H1 (cell line): Measurements from ENCODE around the gene LHFPL2. TPM values are rescaled to one million over a fixed set of nuclear protein-coding genes. Genes with fewer than 3 reads are reported as not detected.

Experiments
- ASH2L ChIP-seq: fragments of 200-600, 300-600 bp; sonication (generic); IDR thresholded peaks from one replicate; pipeline ENCODE4 v1.7.1; 2017; ENCODE audit warnings: low read length
- RBBP5 ChIP-seq: IDR thresholded peaks from 2 replicates; pipeline ENCODE4 v1.7.1; 2012; ENCODE audit warnings: low read depth, mild to moderate bottlenecking, inconsistent platforms, low read length, moderate library complexity, borderline replicate concordance
- SIX5 ChIP-seq: IDR thresholded peaks from 2 replicates; pipeline ENCODE4 v1.6.1; 2011; ENCODE audit warnings: mild to moderate bottlenecking, low read depth, low read length
- USF2 ChIP-seq: IDR thresholded peaks from 2 replicates; pipeline ENCODE4 v1.6.1; 2011; ENCODE audit warnings: low read length, improper control_type of control experiment
- polyA plus RNA-seq, 7 experiments: library from polyadenylated mRNA; depleted of rRNA in 3 of 7; stranded (reverse) in 5 of 7; unstranded in 2 of 7; fragments of >200 nt in 5 of 7; fragments of 200-250 nt in 2 of 7; gene quantifications; 1 replicate in 5 of 7; 2 replicates in 1 of 7; 4 replicates in 1 of 7; pipeline versions ENCODE4 v1.2.1 to v1.2.3, GENCODE V29; 2011 to 2013; ENCODE audit warnings: missing spikeins in 2 of 7, mixed read lengths in 2 of 7
- total RNA-seq: library from RNA; stranded (reverse); fragmentation: NEBNext Ultra II Directional; extraction: Animal tissue kit (Norgen Biotek cat#: 25700); gene quantifications from 2 replicates; pipeline ENCODE4 v1.2.1, GENCODE V29; 2021

LHFPL2 gene
- total and polyA plus RNA-seq, 2 of the 8 experiments (the other 6 are each of a cell fraction or from before 2014, with no cell fraction given), result 9.6 to 43.0 TPM

GRCh38 chr5:78693339-78693738, 44.8 kb upstream of the LHFPL2 start (continued):
- TF ChIP-seq USF2 (no peak), RBBP5 (no peak), SIX5 (no peak), ASH2L (no peak)
